ENCODE results near the gene TASOR. TPM values are rescaled to one million over a fixed set of nuclear protein-coding genes. Genes with fewer than 3 reads are reported as not detected.

TASOR gene
- total RNA-seq, 2 experiments from 2014 or later: 58.6 to 61.4 TPM

DNA sequence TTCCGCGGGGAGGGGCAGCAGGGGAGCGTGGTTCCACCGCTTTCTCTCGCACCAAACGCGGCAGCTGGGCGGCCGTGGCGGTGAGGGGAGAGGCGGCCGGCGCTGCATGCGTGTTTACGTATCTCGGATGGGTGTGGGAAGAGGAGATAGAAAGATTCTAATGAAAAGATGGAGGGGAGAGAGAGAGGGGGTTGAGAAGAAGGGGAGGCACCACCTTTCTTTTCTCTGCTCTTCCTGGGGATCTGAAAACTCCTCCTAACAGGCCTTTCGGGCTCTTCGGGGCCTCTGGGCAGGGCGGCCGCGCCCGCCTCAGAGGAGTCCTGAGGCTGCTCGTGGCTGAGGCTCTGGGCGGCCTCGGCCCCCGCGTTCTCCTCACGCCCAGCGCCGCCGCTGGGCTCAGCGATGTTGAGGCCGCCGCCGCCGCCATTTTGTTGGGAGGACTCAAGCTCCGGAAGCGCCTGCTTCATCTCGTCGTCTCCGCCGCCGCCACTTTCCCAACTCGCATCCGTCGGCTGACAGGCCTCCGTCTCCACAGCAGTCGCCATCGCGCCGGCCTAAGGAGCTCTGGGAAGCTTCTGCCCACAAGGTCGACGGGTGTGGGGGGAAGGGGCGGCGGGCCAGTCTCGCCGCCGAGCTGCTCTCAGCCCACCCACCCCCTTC, 473 bp downstream of the TASOR start:
- Mint-ChIP-seq H3K4me3 (peak overlapping the region; percentile 98), H3K27ac (peak overlapping the region; percentile 98), H3K4me1 (ENCODE audit: low read depth) (peaks cover 35% of the 10 kb centered on the region), H3K9me3 (peaks cover 4% of the 10 kb centered on the region), H3K36me3 (ENCODE audit: low read depth) (peaks cover 53% of the 10 kb centered on the region), H3K27me3 (no peaks in the 10 kb centered on the region)
- DNase-seq (peak; percentile 84), ATAC-seq (peak; percentile 79)
- ChIA-PET CTCF (interaction anchor here (0.6 to 1.6 kb wide), 5 partner anchors 9 to 306 kb away, joined by 3 to 4 read pairs (median 3); no protein-coding TSS in a partner anchor), POLR2A (interaction anchor here (0.7 to 2.9 kb wide), 12 partner anchors 9 to 126 kb away, joined by 3 to 7 read pairs (median 3); partner anchors contain the start of genes ARHGEF3 and CCDC66)
- TF ChIP-seq, protein P1, sequence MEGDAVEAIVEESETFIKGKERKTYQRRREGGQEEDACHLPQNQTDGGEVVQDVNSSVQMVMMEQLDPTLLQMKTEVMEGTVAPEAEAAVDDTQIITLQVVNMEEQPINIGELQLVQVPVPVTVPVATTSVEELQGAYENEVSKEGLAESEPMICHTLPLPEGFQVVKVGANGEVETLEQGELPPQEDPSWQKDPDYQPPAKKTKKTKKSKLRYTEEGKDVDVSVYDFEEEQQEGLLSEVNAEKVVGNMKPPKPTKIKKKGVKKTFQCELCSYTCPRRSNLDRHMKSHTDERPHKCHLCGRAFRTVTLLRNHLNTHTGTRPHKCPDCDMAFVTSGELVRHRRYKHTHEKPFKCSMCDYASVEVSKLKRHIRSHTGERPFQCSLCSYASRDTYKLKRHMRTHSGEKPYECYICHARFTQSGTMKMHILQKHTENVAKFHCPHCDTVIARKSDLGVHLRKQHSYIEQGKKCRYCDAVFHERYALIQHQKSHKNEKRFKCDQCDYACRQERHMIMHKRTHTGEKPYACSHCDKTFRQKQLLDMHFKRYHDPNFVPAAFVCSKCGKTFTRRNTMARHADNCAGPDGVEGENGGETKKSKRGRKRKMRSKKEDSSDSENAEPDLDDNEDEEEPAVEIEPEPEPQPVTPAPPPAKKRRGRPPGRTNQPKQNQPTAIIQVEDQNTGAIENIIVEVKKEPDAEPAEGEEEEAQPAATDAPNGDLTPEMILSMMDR (IDR thresholded peaks at IDR 0.05): no peak
- intact Hi-C loops (cut with micrococcal nuclease): no loop called here

GRCh38 chr3:56681984-56682461, 1.0 kb downstream of the TASOR start:
- no peak for DNase-seq
- ChIA-PET POLR2A (interaction anchor here (0.7 to 2.9 kb wide), 8 partner anchors 9 to 125 kb away, joined by 3 to 7 read pairs (median 3); partner anchors contain the start of genes ARHGEF3 and CCDC66), CTCF (interaction anchor here (0.6 to 1.6 kb wide), 4 partner anchors 9 to 177 kb away, joined by 3 to 4 read pairs (median 3); no protein-coding TSS in a partner anchor)
- Mint-ChIP-seq H3K27ac (peak overlapping the region; percentile 98), H3K4me3 (peak overlapping the region; percentile 98), H3K36me3 (ENCODE audit: low read depth) (peaks cover 59% of the 10 kb centered on the region), H3K4me1 (ENCODE audit: low read depth) (peaks cover 41% of the 10 kb centered on the region), H3K9me3 (peaks cover 4% of the 10 kb centered on the region), H3K27me3 (no peaks in the 10 kb centered on the region)
- TF ChIP-seq, protein P1 (IDR thresholded peaks at IDR 0.05): no peak
- no peak for ATAC-seq
- intact Hi-C loops (cut with micrococcal nuclease): no loop called here

DNA sequence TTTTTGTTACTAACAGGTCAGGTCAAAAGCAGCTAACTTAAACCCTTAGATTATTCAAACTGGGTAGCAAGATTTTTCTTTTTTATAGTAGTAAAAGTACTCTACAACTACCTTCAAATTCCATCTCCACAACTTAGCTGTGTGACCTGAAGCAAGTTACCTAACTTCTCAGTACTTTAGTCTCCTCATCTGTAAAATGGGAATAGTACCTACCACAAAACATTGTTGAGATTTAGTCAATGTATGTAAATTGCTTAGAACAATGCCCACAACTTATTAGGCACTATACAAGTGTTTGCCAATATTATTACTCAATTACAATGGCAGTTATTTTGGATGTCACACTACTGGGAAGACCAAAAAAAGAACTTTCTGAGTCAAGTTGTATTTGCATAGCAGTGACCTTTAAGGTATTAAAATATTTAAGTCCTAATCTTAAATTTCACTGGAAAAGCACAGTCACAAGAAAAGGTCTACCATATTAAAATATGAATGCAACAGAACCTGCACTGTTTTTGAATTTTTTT, 2.9 kb downstream of the TASOR start:
- ChIA-PET POLR2A (no interaction called here), CTCF (interaction anchor here (1.1 to 1.6 kb wide), 4 partner anchors 22 to 309 kb away, joined by 3 to 6 read pairs (median 3); no protein-coding TSS in a partner anchor)
- Mint-ChIP-seq H3K4me1 (ENCODE audit: low read depth) (peaks cover 45% of the 10 kb centered on the region), H3K27me3 (no peaks in the 10 kb centered on the region), H3K9me3 (peaks cover 4% of the 10 kb centered on the region), H3K27ac (peak overlapping the region; percentile 20), H3K36me3 (ENCODE audit: low read depth) (peaks cover 67% of the 10 kb centered on the region), H3K4me3 (peak overlapping the region; percentile 98)
- no peak for ATAC-seq
- TF ChIP-seq, protein P1 (IDR thresholded peaks at IDR 0.05): no peak
- intact Hi-C loops (cut with micrococcal nuclease): no loop called here
- no peak for DNase-seq

DNA sequence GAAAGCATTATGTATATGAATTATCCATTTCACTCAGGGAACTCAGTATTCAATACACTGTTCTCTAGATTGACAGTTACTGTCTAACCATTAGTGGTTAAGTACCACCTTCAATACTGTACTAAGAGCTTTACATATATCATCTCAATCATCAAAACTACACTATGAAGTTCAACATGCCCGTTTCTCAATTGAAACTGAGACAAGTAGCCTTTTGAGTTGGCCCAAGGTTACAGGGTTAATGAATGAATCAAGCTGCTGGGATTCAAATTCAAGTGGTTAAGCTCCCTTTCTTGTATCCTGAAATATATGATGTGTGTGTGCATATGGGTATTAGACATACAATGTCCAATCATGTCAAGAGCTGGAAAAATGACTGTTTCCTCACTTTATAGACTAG, 5.8 kb downstream of the TASOR start:
- ChIA-PET CTCF (interaction anchor here (0.6 to 2.1 kb wide), 2 partner anchors 9 to 289 kb away, joined by 3 to 5 read pairs; no protein-coding TSS in a partner anchor), POLR2A (no interaction called here)
- Mint-ChIP-seq H3K27ac (peak overlapping the region; percentile 39), H3K4me3 (no peak overlapping the region), H3K27me3 (no peaks in the 10 kb centered on the region), H3K4me1 (ENCODE audit: low read depth) (peaks cover 48% of the 10 kb centered on the region), H3K36me3 (ENCODE audit: low read depth) (peaks cover 60% of the 10 kb centered on the region), H3K9me3 (no peaks in the 10 kb centered on the region)
- peak; percentile 41 for ATAC-seq
- intact Hi-C loops (cut with micrococcal nuclease): no loop called here
- DNase-seq: no peak
- TF ChIP-seq, protein P1 (IDR thresholded peaks at IDR 0.05): no peak
